Mesendoderm (in vitro differentiated cells): ENCODE data around the gene OSBPL6.

ENCODE experiments used
- DNase-seq: peaks from one replicate; pipeline ENCODE4 v3.0.0; 2013
- H2AK5ac ChIP-seq: 2 replicates; pipeline ENCODE4 v1.6.1; 2013; ENCODE audit warnings: low read length, inconsistent platforms
- H2BK120ac ChIP-seq: 2 replicates; pipeline ENCODE4 v1.6.1; 2013; ENCODE audit warnings: low read depth, mild to moderate bottlenecking, low read length, moderate library complexity, mixed read lengths
- H2BK15ac ChIP-seq: replicated peaks from 2 replicates; pipeline ENCODE4 v1.6.1; 2013; ENCODE audit warnings: low read depth, mild to moderate bottlenecking, moderate library complexity
- H2BK5ac ChIP-seq: 2 replicates; pipeline ENCODE4 v1.6.1; 2013; ENCODE audit warnings: low read length, inconsistent platforms
- H3K18ac ChIP-seq: 2 replicates; pipeline ENCODE4 v1.6.1; 2013; ENCODE audit warnings: mild to moderate bottlenecking, low read length, mixed read lengths
- H3K23ac ChIP-seq: one replicate; pipeline ENCODE4 v1.6.1; 2013; ENCODE audit warnings: low read length
- H3K27ac ChIP-seq: 2 replicates; pipeline ENCODE4 v1.5.1; 2013; ENCODE audit warnings: low read depth, mild to moderate bottlenecking, inconsistent platforms, low read length, moderate library complexity
- H3K27me3 ChIP-seq: 2 replicates; pipeline ENCODE4 v1.6.1; 2013; ENCODE audit warnings: low read length, control low read depth, mild to moderate bottlenecking, inconsistent platforms; ENCODE audit not compliant: insufficient read depth, poor library complexity
- H3K36me3 ChIP-seq: 2 replicates; pipeline ENCODE4 v1.6.1; 2013; ENCODE audit warnings: low read length, inconsistent platforms; ENCODE audit not compliant: control insufficient read depth, insufficient read depth
- H3K4ac ChIP-seq: one replicate; pipeline ENCODE4 v1.6.1; 2013; ENCODE audit warnings: low read depth, mild to moderate bottlenecking, low read length, moderate library complexity
- H3K4me1 ChIP-seq: 2 replicates; pipeline ENCODE4 v1.6.1; 2013; ENCODE audit warnings: low read depth, low read length, inconsistent platforms; ENCODE audit not compliant: control insufficient read depth
- H3K4me2 ChIP-seq: 2 replicates; pipeline ENCODE4 v1.6.1; 2013; ENCODE audit warnings: low read length
- H3K4me3 ChIP-seq: 2 replicates; pipeline ENCODE4 v1.5.1; 2013; ENCODE audit warnings: mild to moderate bottlenecking, low read length
- H3K56ac ChIP-seq: one replicate; pipeline ENCODE4 v1.6.1; 2013; ENCODE audit warnings: low read length
- H3K79me1 ChIP-seq: 2 replicates; pipeline ENCODE4 v1.6.1; 2013; ENCODE audit warnings: low read length, inconsistent platforms
- H3K79me2 ChIP-seq: 2 replicates; pipeline ENCODE4 v1.6.1; 2013; ENCODE audit warnings: mild to moderate bottlenecking, low read length; ENCODE audit not compliant: control insufficient read depth, insufficient read depth
- H3K9ac ChIP-seq: 2 replicates; pipeline ENCODE4 v1.6.1; 2013; ENCODE audit warnings: low read length, inconsistent platforms
- H4K5ac ChIP-seq: one replicate; pipeline ENCODE4 v1.6.1; 2013; ENCODE audit warnings: low read length
- H4K8ac ChIP-seq: one replicate; pipeline ENCODE4 v1.6.1; 2013; ENCODE audit warnings: low read depth, mild to moderate bottlenecking, control low read depth, low read length, moderate library complexity
- WGBS: extraction: QIAGEN DNeasy Blood & Tissue Kit; methylation state at CpG from one replicate; pipeline ENCODE4 v1.1.7; 2013; ENCODE audit warnings: low lambda C conversion rate, missing lambda C conversion rate; ENCODE audit not compliant: insufficient coverage; ENCODE audit errors: extremely low coverage; 5-methylcytosine and 5-hydroxymethylcytosine counted together

Gene OSBPL6

DNA sequence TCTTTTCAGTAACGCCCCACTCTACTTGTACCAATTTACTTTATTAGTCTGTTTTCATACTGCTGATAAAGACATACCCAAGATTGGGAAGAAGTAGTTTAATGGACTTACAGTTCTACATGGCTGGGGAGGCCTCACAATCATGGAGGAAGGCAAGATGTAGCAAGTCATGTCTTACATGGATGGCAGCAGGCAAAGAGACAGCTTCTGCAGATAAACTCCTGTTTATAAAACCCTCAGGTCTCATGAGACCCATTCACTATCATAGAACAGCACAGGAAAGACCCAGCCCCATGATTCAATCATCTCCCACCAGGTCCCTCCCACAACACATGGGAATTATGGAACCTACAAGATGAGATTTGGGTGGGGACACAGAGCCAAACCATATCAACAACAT is 38.8 kb upstream of the OSBPL6 start:
- no peaks in the 10 kb centered on the region for H3K36me3 ChIP-seq
- no peak overlapping the region for H4K5ac ChIP-seq
- H2AK5ac ChIP-seq, result no peak overlapping the region
- no peak overlapping the region for H3K9ac ChIP-seq
- no peaks in the 10 kb centered on the region for H3K4me1 ChIP-seq
- no peaks in the 10 kb centered on the region for H3K79me1 ChIP-seq
- no peak overlapping the region for H4K8ac ChIP-seq
- no peak overlapping the region for H3K4me2 ChIP-seq
- no peak overlapping the region for H3K23ac ChIP-seq
- H3K79me2 ChIP-seq, result no peaks in the 10 kb centered on the region
- H3K27ac ChIP-seq, result no peak overlapping the region
- H3K56ac ChIP-seq, result no peak overlapping the region
- H3K18ac ChIP-seq, result no peak overlapping the region
- no peak overlapping the region for H2BK120ac ChIP-seq
- no peak overlapping the region for H2BK5ac ChIP-seq
- no peak overlapping the region for H3K4ac ChIP-seq
- no peak for DNase-seq
- no CpG with 5 or more reads among the region's 1 CpG for WGBS
- no peak overlapping the region for H2BK15ac ChIP-seq
- H3K27me3 ChIP-seq, result no peaks in the 10 kb centered on the region
- no peak overlapping the region for H3K4me3 ChIP-seq

DNA sequence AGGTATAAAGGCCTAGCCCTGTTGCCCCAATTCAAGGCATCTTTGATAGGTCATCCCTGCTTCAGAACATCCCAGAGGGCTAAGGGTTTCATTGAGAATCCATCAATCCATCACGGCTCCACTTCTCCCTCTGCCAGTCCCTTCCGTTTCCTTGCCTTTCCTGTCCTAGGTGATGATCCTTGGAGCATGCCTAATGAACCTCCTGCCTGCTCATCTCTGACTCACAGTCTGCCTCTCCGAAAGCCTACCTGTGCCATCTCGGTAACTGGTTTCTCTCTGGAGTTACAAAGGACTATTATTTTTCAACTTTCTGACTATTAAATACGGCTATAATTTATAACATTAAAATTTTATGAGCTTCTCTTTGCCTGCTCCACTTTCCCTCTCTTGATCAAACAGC is 36.7 kb upstream of the OSBPL6 start:
- Histone ChIP-seq H3K79me1 (no peaks in the 10 kb centered on the region), H3K4ac (no peak overlapping the region), H4K5ac (no peak overlapping the region), H4K8ac (no peak overlapping the region), H3K27ac (no peak overlapping the region), H3K79me2 (no peaks in the 10 kb centered on the region), H3K4me2 (no peak overlapping the region), H3K4me1 (no peaks in the 10 kb centered on the region), H3K27me3 (no peaks in the 10 kb centered on the region), H3K9ac (no peak overlapping the region), H3K18ac (no peak overlapping the region), H2BK15ac (no peak overlapping the region), H3K36me3 (no peaks in the 10 kb centered on the region), H3K56ac (no peak overlapping the region), H2BK5ac (no peak overlapping the region), H2BK120ac (no peak overlapping the region), H2AK5ac (no peak overlapping the region), H3K4me3 (no peak overlapping the region), H3K23ac (no peak overlapping the region)
- DNase-seq, result no peak
- WGBS, result no CpG with 5 or more reads among the region's 5 CpGs

DNA sequence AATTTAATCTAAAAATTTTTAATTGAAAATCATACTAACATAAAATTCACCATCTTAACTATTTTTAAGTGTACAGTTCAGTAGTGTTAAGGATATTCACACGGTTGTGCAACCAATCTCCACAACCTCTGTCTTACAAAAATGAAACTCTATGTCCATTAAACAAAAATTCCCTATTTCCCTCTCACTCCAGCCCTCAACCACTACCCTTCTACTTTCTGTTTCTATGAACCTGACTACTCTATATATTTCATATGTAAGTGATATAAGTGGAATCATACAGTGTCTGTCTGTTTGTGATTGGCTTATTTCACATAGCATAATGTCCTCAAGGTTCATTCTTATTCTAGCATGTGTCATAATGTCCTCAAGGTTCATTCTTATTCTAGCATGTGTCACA is 34.3 kb upstream of the OSBPL6 start:
- H3K56ac ChIP-seq, result no peak overlapping the region
- no peak overlapping the region for H3K23ac ChIP-seq
- no peak overlapping the region for H4K5ac ChIP-seq
- no peak overlapping the region for H4K8ac ChIP-seq
- H2BK5ac ChIP-seq, result no peak overlapping the region
- H3K9ac ChIP-seq, result no peak overlapping the region
- H2AK5ac ChIP-seq, result no peak overlapping the region
- no peaks in the 10 kb centered on the region for H3K36me3 ChIP-seq
- H3K27ac ChIP-seq, result no peak overlapping the region
- H3K27me3 ChIP-seq, result no peaks in the 10 kb centered on the region
- H3K79me2 ChIP-seq, result no peaks in the 10 kb centered on the region
- H3K18ac ChIP-seq, result no peak overlapping the region
- H3K4ac ChIP-seq, result no peak overlapping the region
- no CpG with 5 or more reads among the region's 1 CpG for WGBS
- H3K79me1 ChIP-seq, result no peaks in the 10 kb centered on the region
- DNase-seq, result no peak
- H2BK120ac ChIP-seq, result no peak overlapping the region
- no peaks in the 10 kb centered on the region for H3K4me1 ChIP-seq
- H3K4me2 ChIP-seq, result no peak overlapping the region
- H2BK15ac ChIP-seq, result no peak overlapping the region
- no peak overlapping the region for H3K4me3 ChIP-seq

- Histone ChIP-seq H3K4me1 (no peaks in the 10 kb centered on the region), H3K4me2 (no peak overlapping the region), H3K4me3 (no peak overlapping the region), H2BK120ac (no peak overlapping the region), H3K79me1 (no peaks in the 10 kb centered on the region), H3K23ac (no peak overlapping the region), H2BK15ac (no peak overlapping the region), H3K9ac (no peak overlapping the region), H4K5ac (no peak overlapping the region), H3K56ac (no peak overlapping the region), H3K18ac (no peak overlapping the region), H2AK5ac (no peak overlapping the region), H3K36me3 (no peaks in the 10 kb centered on the region), H3K4ac (no peak overlapping the region), H3K27ac (no peak overlapping the region), H3K79me2 (no peaks in the 10 kb centered on the region), H4K8ac (no peak overlapping the region), H2BK5ac (no peak overlapping the region), H3K27me3 (no peaks in the 10 kb centered on the region)
- no peak for DNase-seq
- no CpG with 5 or more reads among the region's 1 CpG for WGBS
Observed at GRCh38 chr2:178160601-178161000, 33.7 kb upstream of the OSBPL6 start.

GRCh38 chr2:178163395-178163794 is 30.9 kb upstream of the OSBPL6 start:
- H3K4me1 ChIP-seq, result no peaks in the 10 kb centered on the region

GRCh38 chr2:178163911-178164310 is 30.4 kb upstream of the OSBPL6 start:
- Histone ChIP-seq H3K4me3 (no peak overlapping the region), H4K5ac (no peak overlapping the region), H3K23ac (no peak overlapping the region), H3K4me1 (no peaks in the 10 kb centered on the region), H3K4ac (no peak overlapping the region), H3K56ac (no peak overlapping the region), H3K79me2 (no peaks in the 10 kb centered on the region), H2BK15ac (no peak overlapping the region), H3K18ac (no peak overlapping the region), H3K9ac (no peak overlapping the region), H2AK5ac (no peak overlapping the region), H3K79me1 (no peaks in the 10 kb centered on the region), H2BK5ac (no peak overlapping the region), H2BK120ac (no peak overlapping the region), H4K8ac (no peak overlapping the region), H3K4me2 (no peak overlapping the region), H3K27ac (no peak overlapping the region), H3K27me3 (no peaks in the 10 kb centered on the region), H3K36me3 (no peaks in the 10 kb centered on the region)
- DNase-seq, result no peak
- WGBS, result no CpG with 5 or more reads among the region's 1 CpG

More at GRCh38 chr2:178163395-178163794, 30.9 kb upstream of the OSBPL6 start:
- no peak overlapping the region for H2AK5ac ChIP-seq
- no peaks in the 10 kb centered on the region for H3K36me3 ChIP-seq
- no peak overlapping the region for H3K4me2 ChIP-seq
- H4K5ac ChIP-seq, result no peak overlapping the region
- no peak overlapping the region for H2BK120ac ChIP-seq
- no peaks in the 10 kb centered on the region for H3K79me1 ChIP-seq
- H2BK15ac ChIP-seq, result no peak overlapping the region
- no peaks in the 10 kb centered on the region for H3K27me3 ChIP-seq
- H4K8ac ChIP-seq, result no peak overlapping the region
- no peak overlapping the region for H3K23ac ChIP-seq
- H3K18ac ChIP-seq, result no peak overlapping the region
- WGBS, result no CpG with 5 or more reads among the region's 4 CpGs
- no peak overlapping the region for H3K56ac ChIP-seq
- no peak for DNase-seq
- H2BK5ac ChIP-seq, result no peak overlapping the region
- no peak overlapping the region for H3K27ac ChIP-seq
- no peaks in the 10 kb centered on the region for H3K79me2 ChIP-seq
- no peak overlapping the region for H3K9ac ChIP-seq
- no peak overlapping the region for H3K4me3 ChIP-seq
- H3K4ac ChIP-seq, result no peak overlapping the region
